DMS 273 (cell line): Measurements from ENCODE around the gene WDR46.

ENCODE experiments used
- DNase-seq: peaks from one replicate; lab custom pipeline; 2025; ENCODE audit not compliant: unreplicated experiment; lab: John Stamatoyannopoulos, UW

The WDR46 gene, protein sequence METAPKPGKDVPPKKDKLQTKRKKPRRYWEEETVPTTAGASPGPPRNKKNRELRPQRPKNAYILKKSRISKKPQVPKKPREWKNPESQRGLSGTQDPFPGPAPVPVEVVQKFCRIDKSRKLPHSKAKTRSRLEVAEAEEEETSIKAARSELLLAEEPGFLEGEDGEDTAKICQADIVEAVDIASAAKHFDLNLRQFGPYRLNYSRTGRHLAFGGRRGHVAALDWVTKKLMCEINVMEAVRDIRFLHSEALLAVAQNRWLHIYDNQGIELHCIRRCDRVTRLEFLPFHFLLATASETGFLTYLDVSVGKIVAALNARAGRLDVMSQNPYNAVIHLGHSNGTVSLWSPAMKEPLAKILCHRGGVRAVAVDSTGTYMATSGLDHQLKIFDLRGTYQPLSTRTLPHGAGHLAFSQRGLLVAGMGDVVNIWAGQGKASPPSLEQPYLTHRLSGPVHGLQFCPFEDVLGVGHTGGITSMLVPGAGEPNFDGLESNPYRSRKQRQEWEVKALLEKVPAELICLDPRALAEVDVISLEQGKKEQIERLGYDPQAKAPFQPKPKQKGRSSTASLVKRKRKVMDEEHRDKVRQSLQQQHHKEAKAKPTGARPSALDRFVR

DNA sequence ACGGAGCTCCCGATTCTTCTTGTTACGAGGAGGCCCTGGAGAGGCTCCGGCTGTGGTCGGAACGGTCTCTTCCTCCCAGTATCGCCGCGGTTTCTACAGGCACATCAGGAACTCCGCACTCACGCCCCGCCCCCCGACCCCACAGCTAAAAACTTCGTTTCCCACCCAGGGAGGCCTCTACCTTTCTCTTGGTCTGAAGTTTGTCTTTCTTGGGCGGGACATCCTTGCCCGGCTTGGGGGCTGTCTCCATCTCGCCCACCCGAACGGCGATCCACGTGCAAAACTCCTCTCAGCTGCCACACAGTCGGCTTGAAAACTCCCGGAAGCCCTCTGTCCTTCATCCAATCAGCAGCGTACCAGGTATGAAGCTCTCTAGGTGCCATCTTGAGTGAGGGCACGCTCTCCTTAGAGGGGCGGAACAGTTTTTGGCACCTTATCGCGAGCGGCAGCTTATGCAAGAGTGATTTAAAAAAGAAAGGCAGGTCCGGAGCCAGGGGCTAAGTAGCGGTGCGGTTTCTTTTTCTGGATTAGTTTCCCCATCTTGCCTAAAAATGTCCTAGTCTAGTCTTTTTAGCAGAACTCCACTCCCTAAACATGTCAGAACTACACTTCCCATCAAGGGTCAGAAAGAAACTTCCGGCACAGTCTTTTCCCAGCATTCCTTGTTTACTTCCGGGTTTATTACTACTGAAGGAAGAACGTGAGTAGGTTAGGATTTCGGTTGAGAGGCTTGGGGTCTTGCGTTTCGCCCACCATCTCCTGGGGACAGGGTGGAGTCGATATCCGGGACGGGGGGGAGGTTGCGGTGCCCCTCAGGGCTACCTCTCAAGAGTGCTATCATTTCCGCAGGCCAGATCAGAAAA, at the start of gene WDR46, which contains the start of gene PFDN6:
WDR46 (minus strand) TSS at position 319 of the 863 bp plus-strand sequence; CDS start at position 250, 69 bp downstream.
PFDN6 (plus strand) TSS at position 681 of the 863 bp plus-strand sequence. CDS start 256 bp downstream, outside the sequence.
- DNase-seq: peak; percentile 94

DNA sequence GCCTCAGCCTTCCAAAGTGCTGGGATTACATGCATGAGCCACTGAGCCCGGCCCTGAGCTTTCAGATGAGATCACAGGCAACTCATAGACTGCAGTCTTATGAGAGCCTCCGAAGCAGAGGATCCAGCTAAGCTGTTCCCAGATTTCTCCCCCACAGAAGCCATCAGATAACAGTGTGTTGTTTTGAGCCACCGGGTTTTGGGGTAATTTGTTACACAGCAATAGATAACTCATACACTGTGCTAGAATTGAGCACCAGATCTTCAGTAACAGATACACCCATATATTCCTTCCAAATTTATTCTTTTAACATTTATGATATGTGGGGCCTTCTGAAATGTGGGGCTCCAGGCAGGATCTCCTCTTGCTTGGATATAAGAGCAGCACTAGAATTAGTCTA, 47.5 kb upstream of the WDR46 start:
- DNase-seq: no peak

DNA sequence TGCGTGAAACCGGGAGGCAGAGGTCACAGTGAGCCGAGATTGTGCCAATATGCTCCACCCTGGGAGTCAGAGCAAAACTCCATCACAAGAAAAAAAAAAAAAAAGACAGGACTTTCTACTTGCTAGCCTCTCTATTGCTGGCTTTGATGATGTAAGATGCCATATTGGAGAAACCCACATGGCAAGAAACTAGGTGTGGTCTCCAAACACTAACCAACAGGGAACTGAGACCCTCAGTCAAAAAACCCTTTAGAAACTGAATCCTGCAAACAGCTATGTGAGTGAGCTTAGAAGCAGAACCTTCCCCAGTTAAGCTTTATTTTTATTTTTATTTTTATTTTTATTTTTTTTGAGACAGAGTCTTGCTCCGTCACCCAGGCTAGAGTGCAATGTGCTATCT, 46.9 kb upstream of the WDR46 start:
- DNase-seq: no peak

DNA sequence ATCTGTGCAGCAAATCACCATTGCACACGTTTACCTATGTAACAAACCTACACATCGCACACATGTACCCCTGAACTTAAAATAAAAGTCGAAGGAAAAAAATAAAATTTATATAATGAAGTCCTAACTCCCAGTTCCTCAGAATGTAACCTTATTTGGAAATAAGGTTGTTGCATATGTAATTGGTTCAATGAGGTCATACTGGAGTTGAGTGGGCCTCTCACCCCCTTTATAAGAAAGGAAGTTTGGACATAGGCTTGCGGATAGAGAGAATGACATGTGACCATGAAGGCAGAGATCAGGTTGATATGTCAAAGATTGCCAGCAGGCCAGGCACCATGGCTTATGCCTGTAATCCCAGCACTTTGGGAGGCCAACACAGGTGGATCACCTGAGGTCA, 44.6 kb upstream of the WDR46 start:
- DNase-seq: no peak

DNA sequence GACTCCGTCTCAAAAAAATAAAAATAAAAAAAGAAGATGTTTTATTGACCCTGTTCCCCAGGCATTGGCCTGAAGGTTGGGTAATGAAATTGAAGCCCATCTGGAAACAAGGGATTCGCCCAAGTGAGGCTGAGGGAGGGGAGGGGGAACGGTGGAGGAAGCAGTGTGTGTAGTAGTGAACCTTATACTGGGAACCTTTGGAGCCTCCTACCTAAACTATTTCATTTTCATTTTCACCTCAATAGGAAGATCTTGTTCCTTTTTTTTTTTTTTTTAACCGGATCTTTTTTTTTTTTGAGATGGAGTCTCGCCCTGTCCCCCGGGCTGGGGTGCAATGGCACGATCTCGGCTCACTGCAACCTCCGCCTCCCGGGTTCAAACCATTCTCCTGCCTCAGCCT, 41.7 kb upstream of the WDR46 start:
- no peak for DNase-seq

DNA sequence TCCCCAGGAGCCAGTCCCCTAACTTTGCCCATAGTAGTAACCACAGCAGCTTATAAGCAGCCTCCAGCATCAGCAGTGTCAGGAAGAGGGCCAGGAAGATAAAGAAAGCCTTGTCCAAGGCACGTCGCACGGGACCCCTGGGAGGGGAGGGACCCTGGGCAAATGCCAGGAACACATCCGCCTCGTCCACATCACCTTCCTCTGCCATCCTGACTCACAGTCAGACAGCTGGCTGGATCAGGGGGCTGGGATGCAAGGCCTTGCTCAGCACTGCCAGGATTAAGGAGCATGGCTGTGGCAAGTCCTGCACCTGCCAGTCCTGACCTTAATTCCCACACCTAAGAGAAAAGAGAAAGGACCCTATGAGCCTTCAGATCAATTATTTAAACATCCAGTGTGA, 40.0 kb upstream of the WDR46 start:
- DNase-seq: peak; percentile 34

DNA sequence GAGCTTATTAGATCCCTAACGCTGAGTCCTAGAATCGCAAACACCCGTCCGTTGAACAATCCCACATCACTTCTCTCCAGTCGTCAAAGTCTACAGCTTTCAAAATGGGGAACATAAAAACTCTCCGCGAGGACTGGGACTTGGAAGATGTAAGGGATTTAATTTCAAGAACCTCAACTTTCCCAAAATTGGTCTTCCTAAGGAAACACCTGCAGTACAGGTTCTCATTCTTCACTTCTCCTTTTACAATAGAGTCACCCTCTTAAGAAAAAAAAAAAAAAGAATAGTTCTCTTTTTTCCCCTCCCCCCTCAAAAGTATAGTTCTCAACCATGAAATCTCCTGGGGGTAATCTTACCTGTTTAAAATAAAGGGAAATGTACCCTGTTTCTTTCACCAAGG, 35.1 kb upstream of the WDR46 start:
- DNase-seq: no peak

DNA sequence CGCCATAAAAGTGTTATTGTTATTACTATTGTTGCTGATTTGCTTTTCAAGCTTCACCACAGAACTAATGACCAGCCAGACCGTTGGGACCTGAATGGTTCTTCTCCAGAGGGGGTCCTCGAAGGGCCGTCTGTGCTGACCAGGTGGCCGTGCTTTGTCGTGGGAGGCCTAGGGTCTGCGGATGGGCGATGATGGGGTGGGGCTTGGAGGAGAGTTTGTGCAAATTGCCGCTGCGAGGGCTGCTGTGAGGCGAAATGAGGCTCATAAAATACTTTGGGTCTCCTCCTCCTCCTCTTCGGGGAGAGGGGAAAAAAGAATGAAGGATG, 34.5 kb upstream of the WDR46 start:
- peak; percentile 66 for DNase-seq

DNA sequence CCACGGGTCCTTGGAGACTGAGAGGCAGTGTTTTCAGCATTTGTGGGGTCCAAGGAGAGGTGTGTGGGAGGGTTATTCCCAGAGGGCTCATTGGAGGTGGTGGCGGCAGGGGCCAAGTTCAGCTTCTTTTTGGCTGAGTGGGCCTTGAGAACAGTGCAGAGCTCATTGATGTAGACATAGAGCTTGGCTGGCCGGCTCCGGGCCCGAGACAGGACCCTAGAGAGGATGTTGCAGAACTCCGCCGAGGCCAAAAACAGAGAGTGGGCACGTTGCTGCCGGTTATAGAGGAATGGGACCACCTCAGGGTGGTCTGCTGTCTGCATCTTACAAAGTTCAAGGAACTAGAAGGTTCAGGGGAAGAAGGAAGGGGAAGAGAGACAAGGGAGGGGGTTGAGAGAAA, 32.2 kb upstream of the WDR46 start:
- DNase-seq: no peak

DNA sequence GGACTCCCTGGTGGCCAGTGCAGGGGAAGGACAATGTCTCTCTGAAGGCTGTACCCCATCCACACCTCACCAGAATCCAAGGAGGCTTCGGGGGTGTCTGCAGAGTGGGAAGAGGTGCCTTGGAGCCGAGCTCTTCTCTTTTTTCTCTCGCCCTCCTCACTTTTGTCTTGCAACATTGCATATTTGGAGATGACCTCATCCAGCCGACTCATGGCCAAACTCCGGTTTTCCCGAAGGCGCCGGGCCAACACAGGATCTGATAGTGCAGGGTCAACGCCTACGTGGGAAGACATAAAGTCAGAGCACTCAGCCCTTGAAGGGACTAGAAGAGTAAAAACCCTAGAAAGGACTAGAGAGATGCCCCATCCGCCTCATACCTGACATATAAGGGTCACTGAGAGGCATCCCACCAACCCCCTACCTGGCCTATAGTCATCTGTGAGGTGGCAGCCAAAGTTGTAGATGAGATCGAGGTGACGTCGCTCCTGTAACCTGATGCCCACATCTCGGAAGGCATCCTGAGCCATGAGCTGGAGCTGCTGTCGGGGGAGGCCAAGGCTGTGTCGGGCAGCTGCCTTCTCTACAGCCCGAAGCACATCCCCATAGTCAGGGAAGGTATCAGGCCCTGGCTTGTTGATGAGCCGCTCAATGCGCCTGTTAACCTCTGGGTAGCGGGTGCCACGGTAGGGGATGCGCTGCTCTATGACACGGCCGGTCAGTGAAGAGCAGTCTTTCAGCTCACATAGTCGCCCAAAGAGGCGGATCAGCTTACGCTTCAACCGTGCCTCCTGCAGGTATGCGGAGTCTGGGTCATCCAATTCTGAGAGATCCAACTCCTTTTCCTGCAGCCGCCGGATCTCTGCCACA, 31.5 kb upstream of the WDR46 start:
- DNase-seq: peak; percentile 45

DNA sequence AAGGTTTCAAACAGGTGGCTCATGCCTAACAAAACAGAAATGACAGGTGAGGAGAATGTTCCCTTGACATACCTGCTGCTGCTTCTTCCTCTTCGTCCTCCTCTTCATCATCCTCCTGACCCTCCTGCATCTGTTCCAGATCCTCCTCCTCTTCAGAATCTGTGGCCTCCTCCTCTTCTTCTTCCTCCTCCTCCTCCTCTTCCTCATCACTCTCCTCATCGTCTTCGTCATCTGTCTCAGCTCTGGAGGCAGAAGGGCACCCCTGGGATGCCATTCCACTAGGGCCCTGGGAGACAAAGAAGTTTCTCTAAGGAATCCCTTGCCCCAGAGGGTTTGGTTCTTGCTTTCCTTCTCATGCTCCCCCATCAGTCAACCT, 30.9 kb upstream of the WDR46 start:
- DNase-seq: no peak

DNA sequence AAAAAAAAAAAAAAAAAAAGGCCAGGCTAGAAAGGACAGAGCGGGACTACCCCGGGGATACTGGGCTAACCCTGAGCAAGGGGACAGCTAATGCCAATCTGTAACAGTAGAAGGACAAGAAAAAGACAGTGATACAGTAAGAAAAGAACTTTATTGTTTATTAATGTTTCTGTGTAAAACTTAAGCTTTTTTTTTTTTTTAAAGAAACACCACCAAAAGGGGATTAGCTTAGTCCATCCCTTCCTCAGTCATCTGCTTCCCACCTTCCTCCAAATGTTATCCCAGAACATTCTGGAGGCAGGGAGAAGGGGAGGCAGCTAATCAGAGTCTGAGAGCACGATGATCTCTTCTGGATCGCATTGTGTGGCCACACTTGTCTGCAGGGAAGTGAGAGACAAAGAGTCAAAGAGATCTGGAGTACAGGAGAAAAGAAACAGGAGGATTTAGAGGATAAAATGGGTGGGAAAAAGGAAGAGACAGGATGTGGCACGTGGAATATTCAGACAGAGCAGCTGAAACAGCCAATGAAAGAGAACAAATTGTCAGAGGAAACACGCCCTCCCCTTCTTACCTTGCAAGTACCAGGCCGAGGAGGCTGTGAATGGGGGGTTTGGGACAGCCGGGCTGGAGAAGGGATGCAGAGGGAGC, 29.5 kb upstream of the WDR46 start:
- no peak for DNase-seq

DNA sequence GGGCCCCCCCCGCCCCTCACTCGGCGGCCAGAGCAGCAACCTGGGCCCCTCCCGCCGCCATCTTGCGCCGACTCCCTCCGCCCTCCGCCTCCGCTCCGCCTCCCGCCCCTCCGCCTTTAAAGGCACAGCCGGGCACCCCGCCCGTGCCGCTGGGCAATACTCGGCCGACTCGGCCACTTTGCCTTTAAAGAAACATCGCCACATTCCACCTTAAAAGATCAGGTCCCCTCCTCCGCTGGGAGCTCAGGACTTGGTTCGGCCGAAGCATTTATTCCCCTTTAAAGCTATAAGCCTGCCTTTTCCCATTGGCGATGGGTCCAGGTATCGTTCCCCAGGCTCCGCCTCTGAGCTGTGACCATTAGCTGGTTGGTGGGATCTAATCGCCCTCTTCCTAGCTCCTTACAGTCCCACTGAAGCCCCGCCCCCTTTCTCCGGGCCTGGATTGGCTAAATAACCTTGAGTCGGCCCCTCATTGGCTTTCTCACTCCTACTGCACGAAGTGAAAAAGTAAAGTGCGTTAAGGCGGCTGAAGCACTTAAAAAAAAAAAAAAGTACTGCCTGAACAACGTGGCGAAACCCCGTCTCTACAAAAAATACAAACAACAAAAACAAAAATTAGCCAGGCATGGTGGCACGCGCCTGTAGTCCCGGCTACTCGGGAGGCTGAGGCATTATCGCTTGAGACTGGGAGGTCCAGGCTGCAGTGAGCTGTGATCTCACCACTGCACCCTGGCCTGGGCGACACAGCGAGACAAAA, 28.8 kb upstream of the WDR46 start, which contains the start of gene ZBTB22:
ZBTB22 (minus strand) TSS at position 76 of the 757 bp plus-strand sequence. CDS start 828 bp downstream, outside the sequence.
- DNase-seq: peak; percentile 99

DNA sequence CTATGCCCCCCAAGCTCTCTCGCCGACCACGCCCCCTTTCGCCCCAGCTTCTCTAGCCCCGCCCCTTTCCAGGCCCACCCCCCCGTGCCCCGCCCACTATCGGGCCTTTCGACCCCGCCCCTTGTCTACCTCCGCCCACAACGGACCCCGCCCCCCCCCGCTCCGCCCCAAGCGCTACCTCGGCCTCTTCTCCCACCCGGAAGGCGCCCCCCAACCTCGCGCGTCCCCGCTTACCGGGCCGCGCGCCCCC, 28.3 kb upstream of the WDR46 start:
- no peak for DNase-seq

DNA sequence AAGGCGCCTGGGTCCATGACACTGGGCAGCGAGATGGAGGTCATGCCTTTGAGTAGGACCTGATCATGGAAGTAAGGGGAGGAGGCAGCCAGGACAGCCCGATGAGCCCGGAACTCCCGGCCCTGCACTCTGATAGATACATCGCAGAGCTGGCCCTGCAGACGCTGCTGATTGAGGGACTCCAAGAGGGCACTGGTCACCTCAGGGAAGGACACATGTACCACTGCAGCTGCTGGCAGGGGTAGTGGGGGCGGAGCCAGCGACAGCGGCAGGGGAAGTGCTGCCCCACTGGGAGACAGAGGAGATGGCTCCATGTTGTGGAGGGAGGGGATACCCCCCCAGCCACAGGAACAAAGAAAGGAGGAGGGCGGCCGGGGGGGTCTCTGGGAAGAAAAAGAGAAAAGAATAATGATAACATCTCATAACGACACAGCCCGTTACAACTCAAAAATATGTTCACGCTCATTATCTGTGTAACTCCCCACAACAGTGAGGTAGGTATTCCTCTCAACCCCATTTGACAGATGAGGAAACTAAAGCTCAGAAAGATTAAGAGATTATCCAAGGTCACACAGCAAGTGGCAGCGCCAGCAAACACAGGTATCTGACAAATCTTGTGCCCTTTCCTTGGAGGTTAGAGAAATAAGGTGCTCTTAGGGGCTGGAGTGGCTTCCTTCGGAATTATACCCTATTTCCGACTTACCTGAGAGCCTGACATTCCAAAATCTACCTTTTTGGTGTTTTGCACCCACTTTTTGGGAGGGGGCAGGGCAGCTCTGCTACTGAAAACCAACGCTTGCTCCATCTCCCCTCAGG, 27.8 kb upstream of the WDR46 start:
- no peak for DNase-seq

DNA sequence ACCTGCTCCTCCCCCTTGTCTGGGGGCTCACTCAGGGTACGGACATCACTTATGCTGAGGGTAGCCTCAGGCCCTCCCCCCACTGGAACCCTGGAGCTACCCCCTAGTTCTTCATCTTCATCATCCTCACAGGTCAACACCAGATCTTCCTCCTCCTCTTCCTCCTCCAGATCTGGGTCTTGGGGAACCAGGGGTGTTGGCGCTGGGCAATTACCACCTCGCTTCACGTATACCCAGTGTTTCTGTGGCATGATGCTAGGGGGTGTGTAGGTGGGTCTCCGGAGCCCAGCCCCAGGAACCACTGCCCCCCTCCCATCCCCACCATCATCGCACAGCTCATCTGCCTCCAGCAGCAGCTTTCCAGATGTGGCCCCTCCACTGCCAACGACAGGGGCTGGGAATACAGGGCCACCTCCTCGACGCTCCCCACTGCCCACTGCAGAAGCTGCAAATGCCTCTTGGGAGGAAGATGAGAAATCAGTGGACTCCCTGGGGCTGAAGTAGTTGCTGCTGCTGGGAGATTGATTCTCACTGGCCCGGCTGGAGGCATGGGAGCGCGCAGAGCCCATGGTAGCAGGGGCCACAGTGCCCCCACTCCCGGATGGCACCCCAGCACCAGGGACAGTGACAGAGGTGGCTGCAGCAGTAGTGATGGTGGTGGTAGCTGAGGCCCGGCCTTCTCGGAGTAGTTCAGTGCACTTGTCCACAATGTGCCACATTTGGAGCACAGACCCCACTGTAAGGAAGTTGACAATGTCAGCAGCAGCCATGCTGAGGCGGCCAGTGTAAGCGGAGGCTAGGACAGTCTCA, 27.0 kb upstream of the WDR46 start:
- DNase-seq: no peak

DNA sequence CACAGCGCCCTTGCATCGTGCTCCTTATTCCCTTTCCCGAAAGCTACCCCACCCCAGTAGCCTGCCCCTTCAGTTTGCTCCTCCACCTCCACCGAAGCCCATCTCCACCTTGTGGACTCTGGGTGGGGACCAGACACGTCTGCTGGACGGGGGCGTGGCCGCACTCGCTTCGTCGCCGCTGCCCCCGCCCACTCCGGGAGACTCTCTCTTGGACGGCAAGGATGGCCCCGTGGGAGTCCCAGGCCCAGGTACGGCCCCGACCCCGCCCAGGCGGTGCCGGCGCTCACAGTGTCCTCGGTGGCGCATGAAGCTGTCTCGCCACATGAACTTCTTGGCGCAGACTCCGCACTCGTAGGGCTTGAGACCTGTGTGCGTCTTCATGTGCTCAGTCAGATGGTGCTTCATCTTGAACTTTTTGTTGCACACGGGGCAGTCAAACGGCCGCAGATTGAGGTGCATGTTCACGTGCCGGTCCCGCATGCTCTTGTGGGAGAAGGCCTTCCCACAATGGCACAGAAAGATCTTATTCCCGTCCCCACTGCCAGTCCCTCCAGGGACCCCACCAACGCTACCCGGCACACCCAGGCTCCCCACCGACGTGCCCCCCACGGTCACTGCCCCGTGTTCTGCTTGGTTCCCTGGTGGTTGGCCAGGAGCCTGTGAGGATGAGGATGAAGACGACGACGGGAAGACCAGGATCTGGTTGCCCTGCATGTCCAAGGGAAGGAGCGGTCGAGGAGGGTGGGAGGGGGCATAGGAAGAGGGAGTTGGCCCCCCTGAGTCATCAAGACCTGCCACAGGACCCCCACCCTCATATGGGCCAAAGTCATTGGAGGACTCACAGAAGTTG, 26.1 kb upstream of the WDR46 start:
- DNase-seq: no peak
